ENCODE results near the gene NAPB.

The NAPB gene

DNA sequence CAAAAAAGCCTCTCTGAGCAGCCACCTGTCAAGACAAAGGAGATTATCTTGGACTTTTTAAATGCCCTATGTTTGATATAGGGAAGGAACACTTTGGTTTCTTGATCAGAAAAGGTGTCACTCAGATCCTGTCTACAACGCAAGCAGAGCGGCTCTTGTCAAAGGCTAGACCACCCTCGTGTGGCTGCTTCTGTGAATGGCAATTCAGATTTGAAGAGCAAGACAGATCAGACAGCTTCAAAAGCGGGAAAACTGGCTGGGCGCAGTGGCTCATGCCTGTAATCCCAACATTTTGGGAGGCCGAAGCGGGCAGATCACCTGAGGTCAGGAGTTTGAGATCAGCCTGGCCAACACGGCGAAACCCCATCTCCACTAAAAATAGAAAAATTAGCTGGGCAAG, 80.8 kb downstream of the NAPB start:
- peak; percentile 36 for DNase-seq

- no peak for DNase-seq
Measured at GRCh38 chr20:23339986-23340385, 81.3 kb downstream of the NAPB start.

DNA sequence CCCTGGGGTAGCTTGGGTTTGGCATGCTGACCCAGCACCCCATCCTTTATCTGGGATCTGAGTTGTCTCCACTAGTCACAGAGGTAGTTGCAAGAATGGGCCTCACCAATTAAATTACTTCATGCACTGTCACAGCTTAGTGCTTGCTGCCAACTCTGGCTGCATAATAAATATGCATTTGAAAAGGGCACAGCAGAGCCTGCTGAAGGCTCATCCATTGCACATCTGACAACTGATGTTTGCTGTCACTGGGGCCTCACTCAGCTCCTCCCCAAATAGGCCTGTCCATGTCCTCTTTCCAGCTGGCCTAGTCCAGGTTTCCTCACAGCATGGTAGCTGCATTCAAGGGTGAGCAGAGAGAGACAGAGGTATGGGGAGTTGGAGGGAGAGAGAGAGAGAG, 84.0 kb downstream of the NAPB start:
- DNase-seq = no peak

DNA sequence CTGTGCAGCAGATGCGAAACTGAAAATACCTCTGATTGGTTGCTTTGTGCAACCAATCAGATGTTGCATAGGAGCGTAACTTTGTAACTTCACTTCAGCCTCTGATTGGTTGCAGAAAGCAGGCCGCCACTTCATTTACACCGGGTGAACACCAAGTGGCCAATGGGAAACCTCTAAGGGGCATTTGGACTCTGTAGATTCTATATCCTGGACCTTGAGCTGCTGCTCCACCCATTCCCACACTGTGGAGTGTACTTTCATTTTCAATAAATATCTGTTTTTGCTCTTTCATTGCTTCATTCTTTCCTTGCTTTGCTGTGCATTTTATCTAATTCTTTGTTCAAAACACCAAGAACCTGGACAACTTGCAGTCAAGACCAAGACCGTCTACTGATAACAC, 84.8 kb downstream of the NAPB start:
- no peak for DNase-seq

DNA sequence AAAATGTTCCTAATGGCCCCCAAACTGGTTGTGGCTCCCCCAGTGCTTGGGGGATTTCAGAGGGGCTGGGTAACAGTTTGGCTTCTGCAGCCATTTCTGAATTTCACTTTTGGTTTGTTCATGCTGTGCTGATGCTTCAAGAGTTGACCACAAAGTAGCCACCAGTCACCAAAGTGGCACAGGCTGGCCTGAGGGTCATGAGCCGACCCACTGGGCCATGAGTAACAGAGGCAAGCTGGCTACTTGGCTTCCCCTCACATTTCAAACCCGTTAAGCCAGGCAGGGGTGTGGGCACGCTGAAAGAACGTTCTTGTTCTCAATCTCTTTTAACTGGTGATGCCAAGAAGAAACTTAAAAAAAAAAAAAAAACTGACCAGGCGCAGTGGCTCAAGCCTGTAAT, 85.8 kb downstream of the NAPB start:
- no peak for DNase-seq

- DNase-seq = no peak
Measured at GRCh38 chr20:23334111-23334510, 87.2 kb downstream of the NAPB start.

GRCh38 chr20:23332467-23332866, 88.8 kb downstream of the NAPB start:
- no peak for DNase-seq

DNA sequence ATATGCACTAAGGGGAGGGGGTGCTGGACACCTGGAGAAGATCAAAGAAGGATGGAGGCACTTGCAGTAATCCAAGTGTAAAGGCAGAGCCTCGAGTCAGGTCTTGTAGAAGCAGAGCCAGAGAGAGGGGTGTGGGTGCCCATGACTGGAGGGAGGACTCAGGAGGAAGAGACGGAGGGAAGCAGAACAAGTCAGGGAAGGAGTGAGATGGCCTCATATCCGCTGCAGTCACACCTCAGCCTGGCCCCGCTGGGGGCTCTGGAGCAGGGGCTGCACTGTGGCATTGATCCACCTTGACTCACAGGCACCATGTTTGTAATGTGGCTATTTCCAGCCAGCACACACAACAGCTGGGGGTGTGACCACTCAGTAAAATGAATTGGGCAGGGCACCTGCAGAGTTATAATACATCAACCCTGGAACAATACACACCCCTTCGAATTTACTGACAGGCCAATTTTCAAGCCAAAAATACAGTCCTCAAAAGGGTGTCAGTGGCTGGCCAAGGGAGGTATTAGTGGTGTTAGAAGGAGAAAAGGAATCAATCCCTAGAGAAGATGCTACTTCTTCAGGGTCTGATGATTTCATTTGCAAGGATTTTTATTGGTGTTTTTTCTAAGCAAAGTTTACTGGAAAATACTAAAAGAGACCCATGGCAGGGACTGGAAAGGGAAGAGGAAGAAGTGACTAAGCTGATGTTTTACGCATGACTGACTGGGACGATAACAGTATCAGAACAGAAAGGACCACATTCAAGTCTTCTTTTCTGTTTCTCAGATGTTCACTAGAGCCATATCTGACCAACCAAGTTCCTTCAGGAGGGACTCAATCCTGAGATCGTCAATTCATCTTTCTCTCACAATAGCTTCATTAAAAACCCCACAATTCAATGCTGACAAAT, 89.6 kb downstream of the NAPB start:
- no peak for DNase-seq

- DNase-seq = no peak
Measured at GRCh38 chr20:23327617-23328333, 93.5 kb downstream of the NAPB start.

DNA sequence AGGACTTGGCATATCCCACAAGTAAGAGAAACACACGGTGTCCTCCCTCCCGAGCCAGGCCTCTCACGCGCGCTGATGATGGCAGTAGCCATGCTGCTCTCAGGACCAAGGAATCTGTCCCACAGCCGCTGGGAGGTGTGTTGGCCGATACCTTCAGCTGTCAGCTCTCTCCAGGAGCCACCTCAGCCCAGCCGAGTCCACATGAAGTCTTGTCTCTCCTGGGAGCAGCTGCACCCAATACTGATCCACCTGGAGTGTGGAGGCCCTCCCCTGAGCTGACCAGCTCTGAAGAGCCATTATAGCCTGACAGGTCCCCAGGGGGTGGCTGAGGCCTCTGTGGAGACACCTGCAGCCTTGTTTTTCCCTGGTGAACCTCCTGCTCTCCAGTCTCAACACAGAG, 94.5 kb downstream of the NAPB start:
- DNase-seq = no peak

DNA sequence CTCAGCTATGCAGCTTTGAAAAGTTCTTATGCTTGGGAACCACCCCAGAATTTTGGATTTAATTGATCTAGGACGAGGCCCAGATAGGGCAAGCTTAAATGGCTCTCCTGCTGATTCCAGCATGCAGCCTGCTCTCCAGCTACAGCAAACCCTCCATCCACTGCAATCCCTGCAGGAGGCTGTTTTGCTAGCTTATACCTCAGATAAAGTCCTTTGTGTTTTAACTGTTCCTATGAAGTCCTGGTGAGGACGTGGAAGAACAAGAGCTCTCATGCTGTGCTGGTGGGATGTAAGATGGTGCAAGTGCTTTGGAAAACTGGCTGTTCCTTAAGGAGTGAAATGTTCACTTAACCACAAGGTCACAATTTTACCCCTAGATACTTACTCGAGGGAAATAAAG, 96.2 kb downstream of the NAPB start:
- DNase-seq = no peak
